HEK293 (cell line): ENCODE measurements around the gene CACNA1B.

Experiments used
- CTCF ChIA-PET: fragments of 350-600 bp; formaldehyde crosslinking; extraction: SDS; loops from one replicate; lab custom pipeline; 2021; ENCODE audit warnings: antibody characterized with exemption; lab: Yijun Ruan, JAX
- POLR2A ChIA-PET: fragments of 300-600 bp; formaldehyde crosslinking; extraction: SDS; loops from one replicate; lab custom pipeline; 2020; ENCODE audit warnings: antibody characterized with exemption, inconsistent platforms; lab: Yijun Ruan, JAX
- H3K27ac ChIP-seq: fragments of 200-500 bp; sonication (Bioruptor generic); 2 replicates; pipeline ENCODE4 v1.5.1; 2014; ENCODE audit warnings: low read depth, low read length, control low read depth, inconsistent platforms; ENCODE audit errors: extremely low read depth
- H3K36me3 ChIP-seq, 2 experiments: fragments of 200-500 bp in 1 of 2; sonication (Bioruptor generic) in 1 of 2; 1 replicate in 1 of 2; 2 replicates in 1 of 2; pipeline ENCODE4 v1.5.1; 2014 to 2017; ENCODE audit warnings: inconsistent platforms in 2 of 2, low read length in 2 of 2; ENCODE audit not compliant: control insufficient read depth in 2 of 2, insufficient read depth in 1 of 2
- H3K4me1 ChIP-seq: fragments of 200-500 bp; sonication (Bioruptor generic); 2 replicates; pipeline ENCODE4 v1.5.1; 2014; ENCODE audit warnings: mild to moderate bottlenecking, low read length, inconsistent platforms; ENCODE audit not compliant: control insufficient read depth, insufficient read depth
- H3K4me3 ChIP-seq: 2 replicates; pipeline ENCODE4 v1.5.1; 2011; ENCODE audit warnings: low read depth, mild to moderate bottlenecking, control low read depth, low read length, moderate library complexity
- H3K9me3 ChIP-seq: fragments of 200-500 bp; sonication (Bioruptor generic); 2 replicates; pipeline ENCODE4 v1.5.1; 2014; ENCODE audit warnings: low read depth, low read length, inconsistent platforms; ENCODE audit not compliant: control insufficient read depth, insufficient read depth
- GLIS1 ChIP-seq: fragments of 450-650 bp; formaldehyde crosslinking; IDR thresholded peaks from 2 replicates; pipeline ENCODE4 v1.5.1; 2016; ENCODE audit warnings: missing biosample characterization, missing genetic modification characterization
- REPIN1 ChIP-seq: fragments of 450-650 bp; formaldehyde crosslinking; IDR thresholded peaks from 2 replicates; pipeline ENCODE4 v1.5.1; 2017; ENCODE audit warnings: missing biosample characterization, missing genetic modification characterization, low read depth
- SETDB1 ChIP-seq: IDR thresholded peaks from one replicate; pipeline ENCODE4 v1.6.1; 2017; ENCODE audit warnings: mild to moderate bottlenecking, low read length, moderate library complexity, mixed read lengths; ENCODE audit not compliant: insufficient read length
- TRIM28 ChIP-seq: IDR thresholded peaks from 2 replicates; pipeline ENCODE4 v1.6.1; 2011; ENCODE audit warnings: low read length, control low read depth, borderline replicate concordance
- ZBTB8A ChIP-seq: fragments of 450-650 bp; formaldehyde crosslinking; IDR thresholded peaks from 2 replicates; pipeline ENCODE4 v1.5.1; 2016; ENCODE audit warnings: missing biosample characterization, missing genetic modification characterization
- ZFP41 ChIP-seq: fragments of 450-650 bp; formaldehyde crosslinking; IDR thresholded peaks from 2 replicates; pipeline ENCODE4 v1.5.1; 2016; ENCODE audit warnings: missing biosample characterization, missing genetic modification characterization, borderline replicate concordance
- ZIC2 ChIP-seq: fragments of 450-650 bp; formaldehyde crosslinking; IDR thresholded peaks from 2 replicates; pipeline ENCODE4 v1.5.1; 2016; ENCODE audit warnings: missing biosample characterization, missing genetic modification characterization
- ZNF138 ChIP-seq: fragments of 450-650 bp; formaldehyde crosslinking; IDR thresholded peaks from 2 replicates; pipeline ENCODE4 v1.5.1; 2016; ENCODE audit warnings: missing biosample characterization, missing genetic modification characterization, borderline replicate concordance
- ZNF175 ChIP-seq: fragments of 450-650 bp; formaldehyde crosslinking; IDR thresholded peaks from 2 replicates; pipeline ENCODE4 v1.5.1; 2016; ENCODE audit warnings: missing biosample characterization, missing genetic modification characterization
- ZNF280C ChIP-seq: fragments of 450-650 bp; formaldehyde crosslinking; IDR thresholded peaks from 2 replicates; pipeline ENCODE4 v1.5.1; 2016; ENCODE audit warnings: missing biosample characterization, missing genetic modification characterization
- ZNF324 ChIP-seq: fragments of 450-650 bp; formaldehyde crosslinking; IDR thresholded peaks from 2 replicates; pipeline ENCODE4 v1.5.1; 2016; ENCODE audit warnings: missing biosample characterization, missing genetic modification characterization
- ZNF473 ChIP-seq: fragments of 450-650 bp; formaldehyde crosslinking; IDR thresholded peaks from 2 replicates; pipeline ENCODE4 v1.5.1; 2017; ENCODE audit warnings: missing biosample characterization, missing genetic modification characterization
- ZNF501 ChIP-seq: fragments of 450-650 bp; formaldehyde crosslinking; IDR thresholded peaks from 2 replicates; pipeline ENCODE4 v1.5.1; 2016; ENCODE audit warnings: missing biosample characterization, missing genetic modification characterization
- ZNF544 ChIP-seq: fragments of 450-650 bp; formaldehyde crosslinking; IDR thresholded peaks from 2 replicates; pipeline ENCODE4 v1.5.0; 2017; ENCODE audit warnings: missing biosample characterization, missing genetic modification characterization
- ZNF626 ChIP-seq: fragments of 450-650 bp; sonication (Bioruptor Pico); formaldehyde crosslinking; IDR thresholded peaks from 2 replicates; pipeline ENCODE4 v1.5.1; 2018; ENCODE audit warnings: missing biosample characterization, missing genetic modification characterization, inconsistent platforms
- ZNF629 ChIP-seq: fragments of 450-650 bp; formaldehyde crosslinking; IDR thresholded peaks from 2 replicates; pipeline ENCODE4 v1.5.1; 2017; ENCODE audit warnings: missing biosample characterization, missing genetic modification characterization
- ZNF677 ChIP-seq: fragments of 450-650 bp; IDR thresholded peaks from 2 replicates; pipeline ENCODE4 v1.5.0; 2018; ENCODE audit warnings: missing biosample characterization, mild to moderate bottlenecking, missing genetic modification characterization, moderate library complexity
- ZNF785 ChIP-seq: fragments of 450-650 bp; formaldehyde crosslinking; IDR thresholded peaks from 2 replicates; pipeline ENCODE4 v1.5.1; 2016; ENCODE audit warnings: missing biosample characterization, missing genetic modification characterization
- ZSCAN23 ChIP-seq: fragments of 450-650 bp; formaldehyde crosslinking; IDR thresholded peaks from 2 replicates; pipeline ENCODE4 v1.5.1; 2016; ENCODE audit warnings: missing biosample characterization, missing genetic modification characterization

CACNA1B gene

DNA sequence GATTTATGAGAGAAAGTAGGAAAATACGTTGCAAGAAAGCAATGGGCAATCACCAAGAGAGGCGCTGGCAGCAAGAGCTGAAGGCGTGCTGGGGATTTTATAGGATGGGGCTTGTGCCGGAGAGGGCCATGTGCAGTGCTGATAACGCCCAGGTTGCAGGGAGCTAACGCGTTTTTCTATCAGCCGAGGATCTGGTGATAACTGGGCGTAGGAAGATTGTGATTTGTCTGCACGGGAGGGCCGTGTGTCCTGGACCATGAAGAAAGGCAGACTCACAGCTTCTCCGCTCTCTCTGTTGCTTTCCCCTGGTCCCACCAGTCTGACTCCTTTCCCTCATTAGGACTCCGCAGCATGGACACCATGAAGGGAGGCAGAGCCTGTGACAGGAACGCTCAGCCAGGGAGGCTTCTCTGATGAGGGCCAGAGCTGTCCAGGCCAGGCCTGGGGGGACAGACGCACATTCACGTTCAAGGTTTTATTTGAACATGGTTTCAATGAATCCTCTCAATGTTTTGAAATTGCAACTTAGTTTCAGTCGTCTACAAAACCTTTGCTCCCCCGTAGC is 11.9 kb upstream of the CACNA1B start:
- Histone ChIP-seq H3K27ac (no peak overlapping the region), H3K9me3 (no peaks in the 10 kb centered on the region), H3K4me3 (no peak overlapping the region), H3K4me1 (no peaks in the 10 kb centered on the region), H3K36me3 (no peaks in the 10 kb centered on the region)
- TF ChIP-seq GLIS1 (tag by site-specific recombination), result no peak
- no peak for TF ChIP-seq ZSCAN23
- TF ChIP-seq REPIN1, result no peak
- no peak for TF ChIP-seq SETDB1
- TF ChIP-seq ZIC2, result no peak
- TF ChIP-seq ZNF626 (tag by site-specific recombination), result no peak
- TF ChIP-seq ZNF629, result no peak
- POLR2A ChIA-PET, result no interaction called here
- CTCF ChIA-PET, result interaction anchor here (0.7 kb wide), 1 partner anchor 283 kb away, joined by 3 read pairs; no protein-coding TSS in a partner anchor

GRCh38 chr9:137866226-137867141 is 11.1 kb upstream of the CACNA1B start:
- POLR2A ChIA-PET, result no interaction called here
- no peak overlapping the region for H3K27ac ChIP-seq
- no peaks in the 10 kb centered on the region for H3K36me3 ChIP-seq
- no peak overlapping the region for H3K4me3 ChIP-seq
- no peaks in the 10 kb centered on the region for H3K9me3 ChIP-seq
- no peaks in the 10 kb centered on the region for H3K4me1 ChIP-seq
- CTCF ChIA-PET, result no interaction called here
- TF ChIP-seq ZIC2, result 0 out of 2 replicates have a peak, but pooled peaks have one; percentile 24
- no peak for TF ChIP-seq ZNF544 (tag by site-specific recombination)
- TF ChIP-seq ZNF324 (tag by site-specific recombination), result no peak
- no peak for TF ChIP-seq ZNF677 (tag by site-specific recombination)

- Histone ChIP-seq H3K4me1 (no peaks in the 10 kb centered on the region), H3K4me3 (no peak overlapping the region), H3K36me3 (no peaks in the 10 kb centered on the region), H3K27ac (no peak overlapping the region), H3K9me3 (no peaks in the 10 kb centered on the region)
- TF ChIP-seq ZNF473 (tag by site-specific recombination) (no peak), ZNF175 (tag by site-specific recombination) (no peak)
- POLR2A ChIA-PET, result no interaction called here
- CTCF ChIA-PET, result no interaction called here
These were observed 7.2 kb upstream of the CACNA1B start for GRCh38 chr9:137870432-137870831.

GRCh38 chr9:137872296-137872695 is 5.3 kb upstream of the CACNA1B start:
- ChIA-PET POLR2A (no interaction called here), CTCF (no interaction called here)
- H3K4me3 ChIP-seq, result no peak overlapping the region
- TF ChIP-seq ZNF138 (tag by site-specific recombination), result no peak
- no peak for TF ChIP-seq ZNF785
- TF ChIP-seq ZNF280C (tag by site-specific recombination), result no peak
- no peak for TF ChIP-seq ZBTB8A
- TF ChIP-seq TRIM28, result no peak
- TF ChIP-seq ZNF501 (tag by site-specific recombination), result no peak
- no peak for TF ChIP-seq ZFP41 (tag by site-specific recombination)
- H3K27ac ChIP-seq, result no peak overlapping the region
- H3K9me3 ChIP-seq, result no peaks in the 10 kb centered on the region
- no peaks in the 10 kb centered on the region for H3K4me1 ChIP-seq
- H3K36me3 ChIP-seq, result no peaks in the 10 kb centered on the region
